Activated naive CD4-positive, alpha-beta T cell treated with Interleukin-2 at 50 U/mL for 16 hours (primary cell): Measurements from ENCODE around the gene ACTBL2.
"Not testable (repeated sequence)": the region's sequence is repeated elsewhere in the genome, so short reads cannot be mapped to it uniquely, and the experiment has no call there.

Source experiments
- DNase-seq: peaks from one replicate; pipeline ENCODE4 v3.0.0-alpha.2; 2020

ACTBL2 gene

GRCh38 chr5:57494104-57495098 is 11.8 kb upstream of the ACTBL2 start:
- DNase-seq, result peak; percentile 25

GRCh38 chr5:57493034-57493433 is 10.4 kb upstream of the ACTBL2 start:
- no peak for DNase-seq

- DNase-seq, result no peak
Measured at GRCh38 chr5:57492632-57493031, 10.0 kb upstream of the ACTBL2 start.

GRCh38 chr5:57491369-57491965 is 8.9 kb upstream of the ACTBL2 start:
- DNase-seq, result no peak

- DNase-seq, result no peak
Measured at GRCh38 chr5:57488215-57488955, 5.8 kb upstream of the ACTBL2 start.

GRCh38 chr5:57486027-57486602 is 3.5 kb upstream of the ACTBL2 start:
- DNase-seq, result no peak

GRCh38 chr5:57478826-57479225 is 3.8 kb downstream of the ACTBL2 start:
- DNase-seq, result no peak

- no peak for DNase-seq
Measured at GRCh38 chr5:57476601-57477056, 6.0 kb downstream of the ACTBL2 start.

GRCh38 chr5:57470339-57470738 is 12.3 kb downstream of the ACTBL2 start:
- DNase-seq, result no peak

- no peak for DNase-seq
Measured at GRCh38 chr5:57468481-57469163, 14.0 kb downstream of the ACTBL2 start.

- DNase-seq, result no peak
Measured at GRCh38 chr5:57466544-57466943, 16.1 kb downstream of the ACTBL2 start.

GRCh38 chr5:57460056-57460455 is 22.6 kb downstream of the ACTBL2 start:
- DNase-seq, result not testable (repeated sequence)

- DNase-seq, result no peak
Measured at GRCh38 chr5:57458443-57458842, 24.2 kb downstream of the ACTBL2 start.

GRCh38 chr5:57456531-57457135 is 26.0 kb downstream of the ACTBL2 start:
- no peak for DNase-seq

GRCh38 chr5:57455511-57456455 is 26.8 kb downstream of the ACTBL2 start:
- DNase-seq, result no peak

GRCh38 chr5:57454896-57455295 is 27.7 kb downstream of the ACTBL2 start:
- DNase-seq, result no peak

GRCh38 chr5:57453728-57454127 is 28.9 kb downstream of the ACTBL2 start:
- DNase-seq, result no peak

GRCh38 chr5:57452885-57453284 is 29.7 kb downstream of the ACTBL2 start:
- DNase-seq, result no peak

GRCh38 chr5:57450991-57451876 is 31.4 kb downstream of the ACTBL2 start:
- DNase-seq, result no peak

GRCh38 chr5:57448751-57449150 is 33.9 kb downstream of the ACTBL2 start:
- DNase-seq, result no peak
